ENCODE data around the gene PPEF2. TPM values are rescaled to one million over a fixed set of nuclear protein-coding genes. Genes with fewer than 3 reads are reported as not detected.
A peak's percentile ranks its signal among the peaks of the same experiment; 100 is the strongest.

The PPEF2 gene
- total RNA-seq, 1 donor from 2014 or later = not detected

GRCh38 chr4:75895744-75896314 lies 6.4 kb downstream of the PPEF2 start:
- DNase-seq (ENCODE audit: low read depth) = peak; percentile 44

DNA sequence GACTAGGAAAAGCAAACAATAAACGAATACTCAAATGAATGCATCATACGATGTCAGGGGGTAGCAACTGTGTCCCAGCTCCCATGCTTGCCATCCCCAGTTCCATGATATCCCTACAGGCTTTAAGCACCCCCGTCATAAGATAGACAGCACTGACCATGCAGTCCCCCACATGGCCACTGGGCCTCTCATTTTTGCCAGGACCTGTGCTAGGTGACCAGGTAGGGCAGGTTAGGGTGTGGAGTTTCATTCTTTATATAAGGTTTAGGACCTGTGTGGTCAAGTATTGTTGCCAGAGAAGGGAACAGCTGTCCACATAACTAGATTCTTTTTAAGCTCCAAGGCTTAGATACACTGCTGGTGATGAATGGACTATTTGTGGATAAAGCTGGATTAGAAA lies 9.7 kb downstream of the PPEF2 start:
- DNase-seq (ENCODE audit: low read depth) = no peak

GRCh38 chr4:75891611-75892010 lies 10.6 kb downstream of the PPEF2 start:
- no peak for DNase-seq (ENCODE audit: low read depth)

DNA sequence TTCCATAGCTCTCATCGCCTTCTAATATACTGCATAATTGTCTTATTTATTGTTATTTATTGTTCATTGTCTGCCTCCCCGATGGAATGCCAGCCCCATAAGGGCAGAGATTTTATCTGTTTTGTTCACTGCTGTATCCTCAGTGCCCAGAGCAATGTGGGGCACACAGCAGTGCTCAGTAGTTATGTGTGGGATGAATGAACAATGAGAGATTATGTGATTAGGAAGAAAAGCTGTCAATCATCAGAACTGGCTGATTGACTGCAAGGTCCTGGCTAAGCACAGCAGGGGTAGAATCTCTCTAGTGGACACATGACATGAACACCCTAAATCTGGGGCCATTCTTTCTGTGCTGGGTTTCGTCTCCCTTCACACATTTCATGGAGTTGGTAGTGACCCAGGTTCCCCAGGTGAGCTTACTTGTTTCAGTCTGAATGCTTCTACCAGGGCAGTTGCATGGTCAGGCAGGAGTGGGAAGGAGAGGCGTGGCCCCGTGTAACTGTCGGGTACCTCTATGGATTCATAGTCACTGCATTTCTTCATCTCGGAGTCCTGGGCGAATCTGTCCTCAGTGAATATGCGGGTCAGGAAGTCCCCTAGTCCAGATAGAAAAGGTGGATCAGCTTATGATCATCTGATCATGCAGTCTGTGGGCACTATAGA lies 12.6 kb downstream of the PPEF2 start:
- DNase-seq (ENCODE audit: low read depth) = no peak

- no peak for DNase-seq (ENCODE audit: low read depth)
Observed at GRCh38 chr4:75886104-75886503, 16.1 kb downstream of the PPEF2 start.

GRCh38 chr4:75881476-75881875 lies 20.8 kb downstream of the PPEF2 start:
- DNase-seq (ENCODE audit: low read depth) = no peak

DNA sequence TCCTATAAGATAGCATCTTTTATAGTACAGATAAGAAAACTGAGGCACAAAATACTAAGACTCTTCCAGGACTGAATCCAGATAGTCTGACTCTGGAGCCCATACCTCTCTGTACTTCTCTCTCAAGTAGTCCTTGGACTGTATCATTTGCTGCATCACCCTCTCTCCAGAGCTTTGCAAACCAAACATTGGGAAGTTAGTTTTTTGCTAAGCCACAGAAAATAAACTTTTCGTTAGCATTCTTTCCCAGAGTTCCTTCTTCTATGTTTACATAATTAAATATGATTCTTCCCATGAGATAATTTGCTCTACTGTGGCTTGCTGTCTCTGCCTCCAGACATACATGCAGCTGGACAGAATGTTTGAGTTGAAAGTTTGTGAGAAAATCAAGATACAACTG lies 22.0 kb downstream of the PPEF2 start:
- no peak for DNase-seq (ENCODE audit: low read depth)

DNA sequence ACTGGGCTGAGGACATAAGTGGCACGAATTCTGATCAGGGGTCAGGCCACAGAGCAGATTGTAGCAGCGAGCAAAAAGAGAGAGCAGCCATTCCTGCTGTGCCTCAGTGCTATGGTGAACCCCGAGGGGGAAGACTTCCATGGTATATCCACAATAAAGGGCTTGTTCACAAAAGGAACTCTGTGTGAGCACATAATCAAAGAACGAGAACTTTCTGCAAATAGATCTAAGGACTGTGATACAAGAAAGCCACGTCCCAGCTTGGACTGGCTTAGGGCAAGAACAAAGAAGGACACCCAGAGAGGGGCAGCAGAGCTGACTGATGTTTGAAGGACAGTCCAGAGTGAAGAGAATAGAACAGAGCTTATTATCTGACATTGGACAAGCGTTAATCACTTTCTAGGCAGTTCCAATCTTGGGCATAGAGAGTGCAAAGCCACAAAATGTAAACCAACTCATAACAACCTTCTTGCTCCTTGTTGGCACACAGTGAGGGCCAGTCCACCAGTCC lies 24.0 kb downstream of the PPEF2 start:
- DNase-seq (ENCODE audit: low read depth) = no peak

DNA sequence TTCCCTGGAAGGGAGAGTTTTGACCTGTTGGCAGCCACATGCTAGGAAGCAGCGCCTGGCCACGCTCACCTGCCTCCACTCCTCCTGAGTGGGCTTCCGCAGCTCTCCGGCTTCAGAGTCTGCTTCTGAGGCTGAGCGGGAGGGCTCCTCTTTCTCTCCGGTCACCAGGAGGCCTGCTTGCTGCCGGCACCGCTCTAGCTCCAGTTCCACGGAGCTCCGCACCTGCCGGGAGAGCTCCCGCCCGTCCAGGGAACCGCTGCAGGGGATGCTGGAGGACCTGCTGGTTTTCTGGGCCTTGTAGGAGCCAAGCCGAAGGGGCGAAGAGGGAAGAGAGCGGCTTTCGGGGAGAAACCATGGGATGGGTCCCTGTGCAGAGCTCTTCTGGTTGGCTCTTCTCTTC lies 26.0 kb downstream of the PPEF2 start:
- DNase-seq (ENCODE audit: low read depth) = no peak

- no peak for DNase-seq (ENCODE audit: low read depth)
Observed at GRCh38 chr4:75869100-75869499, 33.2 kb downstream of the PPEF2 start.

GRCh38 chr4:75867130-75867529 lies 35.1 kb downstream of the PPEF2 start:
- no peak for DNase-seq (ENCODE audit: low read depth)

- DNase-seq (ENCODE audit: low read depth) = no peak
Observed at GRCh38 chr4:75860606-75861005, 41.6 kb downstream of the PPEF2 start.

DNA sequence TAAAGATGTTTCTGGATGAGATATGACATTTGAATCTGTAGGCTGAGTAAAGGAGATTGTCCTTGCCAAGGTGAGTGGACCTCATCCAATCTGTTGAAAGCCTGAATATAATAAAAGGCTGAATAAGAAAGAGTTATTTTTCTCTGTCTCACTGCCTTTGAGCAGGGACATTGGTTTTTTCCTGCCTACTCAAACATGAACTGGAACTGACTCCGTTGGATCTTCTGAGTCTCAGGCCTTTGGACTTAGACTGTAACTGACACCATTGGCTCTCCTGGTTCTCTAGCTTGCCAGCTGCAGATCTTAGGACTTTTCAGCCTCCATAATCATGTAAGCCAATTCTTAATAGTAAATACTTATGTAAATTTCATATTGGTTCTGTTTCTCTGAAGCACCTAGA lies 43.5 kb downstream of the PPEF2 start:
- no peak for DNase-seq (ENCODE audit: low read depth)

- no peak for DNase-seq (ENCODE audit: low read depth)
Observed at GRCh38 chr4:75849461-75849860, 52.8 kb downstream of the PPEF2 start.

DNA sequence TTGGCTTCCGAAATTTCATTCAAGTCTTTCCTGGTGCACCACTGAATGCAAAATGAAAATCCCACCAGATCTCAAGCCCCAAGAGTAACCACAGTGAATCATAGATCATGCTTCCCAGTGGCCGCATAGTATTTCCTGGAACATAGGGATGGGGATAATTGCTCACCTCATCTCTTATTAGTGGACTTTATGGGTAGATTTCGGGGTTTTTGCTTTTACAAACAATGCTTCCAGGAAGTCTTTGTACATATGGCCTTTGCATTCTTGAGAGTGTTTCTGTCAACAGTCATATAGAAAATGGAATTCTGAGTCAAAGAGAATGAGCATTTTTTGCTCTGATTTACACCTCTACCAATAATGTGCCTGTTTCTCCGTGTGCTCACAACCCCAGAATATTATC lies 53.4 kb downstream of the PPEF2 start:
- DNase-seq (ENCODE audit: low read depth) = no peak

GRCh38 chr4:75848171-75848760 lies 54.0 kb downstream of the PPEF2 start:
- peak; percentile 87 for DNase-seq (ENCODE audit: low read depth)

DNA sequence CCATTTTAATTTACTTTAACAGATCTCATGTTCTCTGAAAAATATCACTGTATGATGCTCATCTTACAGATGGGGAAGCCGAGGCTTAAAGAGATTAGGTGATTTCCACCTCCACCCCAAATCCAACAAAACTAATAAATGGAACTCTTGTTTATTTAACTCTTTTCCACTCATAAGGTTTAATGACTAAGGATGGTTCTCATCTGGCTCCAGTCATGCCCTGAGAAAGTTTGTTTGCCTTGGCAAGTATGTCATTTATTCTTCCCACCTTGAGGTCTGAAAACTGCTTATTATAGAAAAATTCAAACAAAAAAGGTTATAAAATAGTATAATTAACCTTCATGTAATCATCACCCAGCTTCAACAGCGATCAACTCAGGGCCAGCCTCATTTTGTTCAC lies 56.3 kb downstream of the PPEF2 start:
- no peak for DNase-seq (ENCODE audit: low read depth)

- DNase-seq (ENCODE audit: low read depth) = peak; percentile 68
Observed at GRCh38 chr4:75844151-75844662, 58.0 kb downstream of the PPEF2 start.

GRCh38 chr4:75843596-75843995 lies 58.7 kb downstream of the PPEF2 start:
- DNase-seq (ENCODE audit: low read depth) = no peak

GRCh38 chr4:75841641-75842520 lies 60.4 kb downstream of the PPEF2 start:
- peak; percentile 43 for DNase-seq (ENCODE audit: low read depth)

DNA sequence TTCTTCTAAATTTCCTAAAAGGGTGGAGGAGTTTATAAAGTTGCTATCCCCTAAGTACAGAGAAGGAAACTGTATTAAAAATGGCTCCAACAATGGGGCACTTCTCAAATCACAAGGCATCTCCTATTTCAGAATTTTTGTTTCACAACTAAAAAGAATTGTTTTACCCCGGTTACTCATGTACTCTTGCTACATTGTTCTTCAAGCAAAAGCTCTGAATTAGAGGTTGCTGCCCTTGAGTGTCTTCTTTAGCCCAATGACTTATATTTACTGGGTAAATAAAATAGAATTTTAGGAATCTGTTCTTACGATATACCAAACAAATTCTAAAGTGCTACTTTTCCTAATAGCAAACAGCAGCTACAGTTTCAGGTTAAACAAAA lies 67.5 kb downstream of the PPEF2 start:
- no peak for DNase-seq (ENCODE audit: low read depth)
